Liver (tissue), 9 donors: ENCODE results near the gene PTPMT1. TPM values are rescaled to one million over a fixed set of nuclear protein-coding genes. Genes with fewer than 3 reads are reported as not detected.

Experiments used
- DNase-seq: peaks from one replicate; pipeline ENCODE4 v3.0.0-alpha.2; 2017; ENCODE audit warnings: low spot score
- H3K27ac ChIP-seq, 2 donors: one replicate each; pipeline ENCODE4 v1.7.0; 2013; ENCODE audit warnings: inconsistent platforms in 2 of 2, low read length in 2 of 2, control low read depth in 1 of 2, low read depth in 1 of 2, mild to moderate bottlenecking in 1 of 2
- H3K27me3 ChIP-seq, 4 donors: one replicate each; pipeline versions ENCODE4 v1.6.1 to v1.7.0; 2013; ENCODE audit warnings: low read length in 3 of 4, inconsistent platforms in 1 of 4, mild to moderate bottlenecking in 1 of 4, moderate library complexity in 1 of 4; ENCODE audit not compliant: control insufficient read depth in 4 of 4, insufficient read depth in 4 of 4
- H3K36me3 ChIP-seq, 4 donors: one replicate each; pipeline versions ENCODE4 v1.6.1 to v1.7.0; 2013; ENCODE audit warnings: low read length in 3 of 4, mild to moderate bottlenecking in 3 of 4, low read depth in 1 of 4, moderate library complexity in 1 of 4; ENCODE audit not compliant: control insufficient read depth in 4 of 4, insufficient read depth in 3 of 4
- H3K4me1 ChIP-seq, 4 donors: one replicate each; pipeline versions ENCODE4 v1.6.1 to v1.7.0; 2013; ENCODE audit warnings: low read length in 3 of 4, mild to moderate bottlenecking in 3 of 4, moderate library complexity in 1 of 4; ENCODE audit not compliant: control insufficient read depth in 4 of 4, insufficient read depth in 4 of 4
- H3K4me3 ChIP-seq, 3 donors: one replicate each; pipeline versions ENCODE4 v1.6.1 to v1.7.0; 2013; ENCODE audit warnings: low read length in 3 of 3, control low read depth in 1 of 3, low read depth in 1 of 3, mild to moderate bottlenecking in 1 of 3
- H3K9ac ChIP-seq, 2 donors: one replicate each; pipeline ENCODE4 v1.7.0; 2013; ENCODE audit warnings: low read length in 2 of 2, mild to moderate bottlenecking in 2 of 2, moderate library complexity in 2 of 2, control low read depth in 1 of 2, low read depth in 1 of 2
- H3K9me3 ChIP-seq, 4 donors: one replicate each; pipeline versions ENCODE4 v1.6.1 to v1.7.0; 2013; ENCODE audit warnings: low read length in 3 of 4; ENCODE audit not compliant: control insufficient read depth in 4 of 4
- GABPA ChIP-seq, 2 donors: IDR thresholded peaks in 1 of 2; conservative IDR thresholded peaks in 1 of 2; 2 replicates each; pipeline ENCODE4 v1.6.1; 2016; ENCODE audit warnings: antibody characterized with exemption in 2 of 2, mild to moderate bottlenecking in 1 of 2, moderate library complexity in 1 of 2
- NR2F2 ChIP-seq: IDR thresholded peaks from 2 replicates; pipeline ENCODE4 v1.6.1; 2016; ENCODE audit warnings: antibody characterized with exemption
- RAD21 ChIP-seq, 2 donors: IDR thresholded peaks; 2 replicates each; pipeline ENCODE4 v1.6.1; 2016; ENCODE audit warnings: antibody characterized with exemption in 2 of 2, mild to moderate bottlenecking in 2 of 2
- REST ChIP-seq: IDR thresholded peaks from 2 replicates; pipeline ENCODE4 v1.6.1; 2016; ENCODE audit warnings: antibody characterized with exemption, mild to moderate bottlenecking
- SP1 ChIP-seq: IDR thresholded peaks from 2 replicates; pipeline ENCODE4 v1.6.1; 2018; ENCODE audit warnings: antibody characterized with exemption, mild to moderate bottlenecking
- TAF1 ChIP-seq: conservative IDR thresholded peaks from 2 replicates; pipeline ENCODE4 v1.6.1; 2016; ENCODE audit warnings: antibody characterized with exemption, mild to moderate bottlenecking
- YY1 ChIP-seq: IDR thresholded peaks from 2 replicates; pipeline ENCODE4 v1.6.1; 2016; ENCODE audit warnings: antibody characterized with exemption, mild to moderate bottlenecking
- WGBS: extraction: QIAGEN DNeasy Blood & Tissue Kit; methylation state at CpG from one replicate; pipeline ENCODE4 v1.1.7; 2013; 5-methylcytosine and 5-hydroxymethylcytosine counted together
- polyA plus RNA-seq, 2 donors: library from polyadenylated mRNA; stranded (reverse) in 1 of 2; unstranded in 1 of 2; fragments of 200-250 nt in 1 of 2; fragments of >200 nt in 1 of 2; fragmentation: Nextera tagmentation in 1 of 2; extraction: Ambion mirVana in 1 of 2; gene quantifications; one replicate each; pipeline versions ENCODE4 v1.2.1 to v1.2.3, GENCODE V29; 2013 to 2015
- total RNA-seq, 2 donors: library from RNA; depleted of rRNA; stranded (reverse); fragments of >200 nt; gene quantifications; one replicate each; pipeline ENCODE4 v1.2.3, GENCODE V29; 2014
- TF ChIP-seq, protein P1 (sequence below): fragments of 150-350 bp; IDR thresholded peaks from 2 replicates; pipeline ENCODE4 v1.5.1; 2017; ENCODE audit warnings: improper control_type of control experiment, low read depth, low read length; ENCODE audit not compliant: missing input control
- donor health status: healthy.
- donor health status: healthy.
- donor health status: healthy.
- donor health status: healthy.
- donor health status: healthy.

The PTPMT1 gene
- total and polyA plus RNA-seq, 4 donors, result 28.7 to 40.4 (median 33.5) TPM

GRCh38 chr11:47551086-47551485 lies 14.3 kb upstream of the PTPMT1 start:
- peaks cover 19 to 38% (median 28%) of the 10 kb centered on the region in 4 donors for H3K4me1 ChIP-seq
- TF ChIP-seq, protein P1, sequence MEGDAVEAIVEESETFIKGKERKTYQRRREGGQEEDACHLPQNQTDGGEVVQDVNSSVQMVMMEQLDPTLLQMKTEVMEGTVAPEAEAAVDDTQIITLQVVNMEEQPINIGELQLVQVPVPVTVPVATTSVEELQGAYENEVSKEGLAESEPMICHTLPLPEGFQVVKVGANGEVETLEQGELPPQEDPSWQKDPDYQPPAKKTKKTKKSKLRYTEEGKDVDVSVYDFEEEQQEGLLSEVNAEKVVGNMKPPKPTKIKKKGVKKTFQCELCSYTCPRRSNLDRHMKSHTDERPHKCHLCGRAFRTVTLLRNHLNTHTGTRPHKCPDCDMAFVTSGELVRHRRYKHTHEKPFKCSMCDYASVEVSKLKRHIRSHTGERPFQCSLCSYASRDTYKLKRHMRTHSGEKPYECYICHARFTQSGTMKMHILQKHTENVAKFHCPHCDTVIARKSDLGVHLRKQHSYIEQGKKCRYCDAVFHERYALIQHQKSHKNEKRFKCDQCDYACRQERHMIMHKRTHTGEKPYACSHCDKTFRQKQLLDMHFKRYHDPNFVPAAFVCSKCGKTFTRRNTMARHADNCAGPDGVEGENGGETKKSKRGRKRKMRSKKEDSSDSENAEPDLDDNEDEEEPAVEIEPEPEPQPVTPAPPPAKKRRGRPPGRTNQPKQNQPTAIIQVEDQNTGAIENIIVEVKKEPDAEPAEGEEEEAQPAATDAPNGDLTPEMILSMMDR, result peak; percentile 20
- TF ChIP-seq RAD21 (IDR thresholded peaks at IDR 0.05) (peak in 1 of 2 donors; percentile 19), NR2F2 (no peak), GABPA (IDR thresholded peaks at IDR 0.05 in 1 of 2, conservative IDR thresholded peaks at IDR 0.05 in 1 of 2) (no peak), TAF1 (peak; percentile 11), SP1 (no peak)
- no peaks in the 10 kb centered on the region for H3K27me3 ChIP-seq
- H3K9ac ChIP-seq, result peak overlapping the region in 1 of 2 donors; percentile 96
- H3K36me3 ChIP-seq, result no peaks in the 10 kb centered on the region
- peak overlapping the region; percentile 93 to 96 for H3K27ac ChIP-seq
- H3K4me3 ChIP-seq, result peak overlapping the region in 2 of 3 donors; percentile 41 to 96
- no peak for DNase-seq
- no peaks in the 10 kb centered on the region for H3K9me3 ChIP-seq

- H3K27me3 ChIP-seq, result no peaks in the 10 kb centered on the region
- no peaks in the 10 kb centered on the region for H3K36me3 ChIP-seq
- H3K9me3 ChIP-seq, result no peaks in the 10 kb centered on the region
- no peak for DNase-seq
- peak overlapping the region; percentile 84 to 96 (median 85) for H3K4me3 ChIP-seq
- H3K27ac ChIP-seq, result peak overlapping the region; percentile 93 to 96
- H3K9ac ChIP-seq, result peak overlapping the region; percentile 93 to 96
- WGBS, result 1% methylated on average over 22 of the region's 22 CpGs
- TF ChIP-seq, protein P1, result no peak
- TF ChIP-seq NR2F2, result no peak
- peak; percentile 25 for TF ChIP-seq REST
- no peak for TF ChIP-seq GABPA (IDR thresholded peaks at IDR 0.05 in 1 of 2, conservative IDR thresholded peaks at IDR 0.05 in 1 of 2)
- TF ChIP-seq YY1, result peak; percentile 10
- peaks cover 16 to 32% (median 27%) of the 10 kb centered on the region in 4 donors for H3K4me1 ChIP-seq
These were observed 13.3 kb upstream of the PTPMT1 start for GRCh38 chr11:47552056-47552565.
